Peyer's patch (tissue), 4 donors: Measurements from ENCODE around the gene GRIK3. TPM values are rescaled to one million over a fixed set of nuclear protein-coding genes. Genes with fewer than 3 reads are reported as not detected.

Source experiments
- DNase-seq, 3 donors: peaks; one replicate each; pipeline ENCODE4 v3.0.0-alpha.2; 2017 to 2019
- H3K27ac ChIP-seq, 4 donors: fragments of 200-600 bp; sonication (generic); one replicate each; pipeline ENCODE4 v1.5.1; 2016 to 2019
- H3K27me3 ChIP-seq, 2 donors: fragments of 200-600 bp; sonication (generic); one replicate each; pipeline ENCODE4 v1.5.1; 2019
- H3K36me3 ChIP-seq, 3 donors: fragments of 200-600 bp; sonication (generic); one replicate each; pipeline ENCODE4 v1.5.1; 2016 to 2019
- H3K4me1 ChIP-seq, 4 donors: fragments of 200-600 bp; sonication (generic); one replicate each; pipeline ENCODE4 v1.5.1; 2016 to 2019
- H3K4me3 ChIP-seq, 4 donors: fragments of 200-600 bp; sonication (generic); 1 replicate in 3 of 4; 2 replicates in 1 of 4; pipeline ENCODE4 v1.5.1; 2016 to 2019; ENCODE audit warnings: mild to moderate bottlenecking in 1 of 4
- H3K9me3 ChIP-seq, 4 donors: fragments of 200-600 bp; sonication (generic); one replicate each; pipeline ENCODE4 v1.5.1; 2016 to 2019; ENCODE audit warnings: mild to moderate bottlenecking in 1 of 4
- CTCF ChIP-seq, 6 experiments: fragments of 450-650 bp in 4 of 6; fragments of 200-600 bp in 2 of 6; sonication (generic) in 1 of 6; IDR thresholded peaks; one replicate each; pipeline ENCODE4 v1.5.1; 2017 to 2019; ENCODE audit warnings: antibody characterized with exemption in 6 of 6, mild to moderate bottlenecking in 3 of 6, moderate library complexity in 1 of 6
- POLR2A ChIP-seq, 2 donors: fragments of 450-650 bp; IDR thresholded peaks; one replicate each; pipeline ENCODE4 v1.5.1; 2017; ENCODE audit warnings: antibody characterized with exemption in 2 of 2, mild to moderate bottlenecking in 2 of 2, moderate library complexity in 2 of 2
- total RNA-seq, 4 donors: library from RNA; depleted of rRNA; stranded (reverse); fragments of >200 nt; gene quantifications; one replicate each; pipeline ENCODE4 v1.1.0, GENCODE V29; 2016

Gene GRIK3
- total RNA-seq, 4 donors from 2014 or later, result 0.18 to 0.83 (median 0.62) TPM

GRCh38 chr1:36843906-36844610 lies 190.3 kb downstream of the GRIK3 start:
- Histone ChIP-seq H3K27ac (no peak overlapping the region), H3K27me3 (no peaks in the 10 kb centered on the region)

GRCh38 chr1:36843027-36843426 lies 191.3 kb downstream of the GRIK3 start:
- Histone ChIP-seq H3K4me3 (no peak overlapping the region), H3K4me1 (no peaks in the 10 kb centered on the region), H3K27me3 (no peaks in the 10 kb centered on the region), H3K9me3 (no peaks in the 10 kb centered on the region), H3K27ac (no peak overlapping the region), H3K36me3 (no peaks in the 10 kb centered on the region)
- TF ChIP-seq CTCF (IDR thresholded peaks at IDR 0.05), result no peak
- no peak for TF ChIP-seq POLR2A (IDR thresholded peaks at IDR 0.05)
- no peak for DNase-seq

More at GRCh38 chr1:36843906-36844610, 190.3 kb downstream of the GRIK3 start:
- Histone ChIP-seq H3K4me1 (no peaks in the 10 kb centered on the region), H3K9me3 (no peaks in the 10 kb centered on the region), H3K4me3 (no peak overlapping the region), H3K36me3 (no peaks in the 10 kb centered on the region)
- no peak for DNase-seq
- TF ChIP-seq CTCF (IDR thresholded peaks at IDR 0.05) (no peak), POLR2A (IDR thresholded peaks at IDR 0.05) (no peak)

GRCh38 chr1:36842448-36842847 lies 191.9 kb downstream of the GRIK3 start:
- Histone ChIP-seq H3K36me3 (no peaks in the 10 kb centered on the region), H3K9me3 (no peaks in the 10 kb centered on the region), H3K27ac (no peak overlapping the region), H3K27me3 (no peaks in the 10 kb centered on the region), H3K4me1 (no peaks in the 10 kb centered on the region), H3K4me3 (no peak overlapping the region)
- no peak for DNase-seq
- TF ChIP-seq POLR2A (IDR thresholded peaks at IDR 0.05) (no peak), CTCF (IDR thresholded peaks at IDR 0.05) (no peak)

GRCh38 chr1:36839485-36839884 lies 194.8 kb downstream of the GRIK3 start:
- no peaks in the 10 kb centered on the region for H3K27me3 ChIP-seq
- no peak for DNase-seq
- TF ChIP-seq CTCF (IDR thresholded peaks at IDR 0.05), result no peak
- TF ChIP-seq POLR2A (IDR thresholded peaks at IDR 0.05), result no peak
- no peaks in the 10 kb centered on the region for H3K4me1 ChIP-seq
- no peaks in the 10 kb centered on the region for H3K9me3 ChIP-seq
- no peaks in the 10 kb centered on the region for H3K36me3 ChIP-seq
- H3K4me3 ChIP-seq, result no peak overlapping the region
- H3K27ac ChIP-seq, result no peak overlapping the region

GRCh38 chr1:36838888-36839287 lies 195.4 kb downstream of the GRIK3 start:
- Histone ChIP-seq H3K4me3 (no peak overlapping the region), H3K4me1 (no peaks in the 10 kb centered on the region), H3K36me3 (no peaks in the 10 kb centered on the region), H3K9me3 (no peaks in the 10 kb centered on the region), H3K27ac (no peak overlapping the region), H3K27me3 (no peaks in the 10 kb centered on the region)
- TF ChIP-seq CTCF (IDR thresholded peaks at IDR 0.05) (no peak), POLR2A (IDR thresholded peaks at IDR 0.05) (no peak)
- DNase-seq, result no peak
